KBM-7 (cell line): ENCODE measurements around the gene VPS25.
"Not testable (repeated sequence)": the region's sequence is repeated elsewhere in the genome, so short reads cannot be mapped to it uniquely, and the experiment has no call there.

Source experiments
- DNase-seq: peaks from one replicate; pipeline ENCODE4 v3.0.0-alpha.2; 2015
- in situ Hi-C: fragments of 300-500 bp; cut with MboI; formaldehyde crosslinking; loops from 2 replicates; pipeline ENCODE4 v1.14.3; 2020; ENCODE audit warnings: low sequenced_read_pairs, low pct_unique_long_range_greater_than_20kb, mixed read lengths

Gene VPS25

DNA sequence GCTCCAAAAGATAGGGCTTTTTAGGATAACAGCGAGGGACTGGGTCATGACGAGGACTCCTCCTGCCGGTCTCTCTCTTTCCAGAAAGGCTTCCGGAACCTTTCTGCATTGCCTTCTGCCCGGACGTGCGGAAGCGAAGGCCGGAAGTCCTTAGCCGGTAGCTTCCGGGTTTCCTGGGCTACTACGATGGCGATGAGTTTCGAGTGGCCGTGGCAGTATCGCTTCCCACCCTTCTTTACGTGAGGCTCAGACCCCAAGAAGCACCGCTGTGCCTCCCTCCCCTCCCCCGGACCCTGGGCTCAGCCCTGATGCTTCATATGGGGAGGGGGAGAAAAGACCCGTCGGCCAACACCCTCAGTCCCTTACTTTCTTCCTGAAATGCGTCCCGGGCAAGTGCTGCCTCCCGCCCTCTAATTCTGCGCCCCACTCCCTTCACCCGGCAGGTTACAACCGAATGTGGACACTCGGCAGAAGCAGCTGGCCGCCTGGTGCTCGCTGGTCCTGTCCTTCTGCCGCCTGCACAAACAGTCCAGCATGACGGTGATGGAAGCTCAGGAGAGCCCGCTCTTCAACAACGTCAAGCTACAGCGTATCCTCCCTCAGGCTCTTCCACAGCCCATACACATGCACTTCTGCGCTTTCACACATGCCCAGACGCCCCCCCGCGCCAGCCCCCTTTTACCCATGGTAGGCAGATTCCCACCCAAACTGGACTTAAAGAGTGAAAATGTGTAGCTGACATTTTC lies at the start of gene VPS25:
Gene VPS25, plus strand, starts transcription at position 160 of the 746 bp plus-strand sequence. Its CDS starts 27 bp downstream, at position 187.
- in situ Hi-C loops = no loop called here
- peak; percentile 83 for DNase-seq

DNA sequence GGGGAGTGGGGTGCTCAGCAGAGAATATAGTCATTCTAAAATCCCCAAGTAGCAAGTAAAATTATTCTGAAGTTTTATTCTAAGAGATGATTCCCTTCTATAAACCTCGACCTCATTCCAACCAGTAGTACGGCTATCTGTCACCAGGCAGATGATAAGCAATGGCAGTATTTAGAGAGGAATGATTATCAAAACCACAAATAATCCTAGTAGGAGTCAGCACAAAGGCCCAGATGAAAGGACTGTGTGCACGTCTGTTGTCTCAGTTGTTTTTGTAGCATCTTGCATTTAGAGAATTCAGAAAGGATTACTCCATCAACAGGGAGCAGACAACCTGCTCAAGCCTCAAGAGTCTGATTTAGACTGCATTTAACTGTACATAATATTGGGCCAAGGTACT lies 49.6 kb upstream of the VPS25 start:
- no peak for DNase-seq
- in situ Hi-C loops = no loop called here

DNA sequence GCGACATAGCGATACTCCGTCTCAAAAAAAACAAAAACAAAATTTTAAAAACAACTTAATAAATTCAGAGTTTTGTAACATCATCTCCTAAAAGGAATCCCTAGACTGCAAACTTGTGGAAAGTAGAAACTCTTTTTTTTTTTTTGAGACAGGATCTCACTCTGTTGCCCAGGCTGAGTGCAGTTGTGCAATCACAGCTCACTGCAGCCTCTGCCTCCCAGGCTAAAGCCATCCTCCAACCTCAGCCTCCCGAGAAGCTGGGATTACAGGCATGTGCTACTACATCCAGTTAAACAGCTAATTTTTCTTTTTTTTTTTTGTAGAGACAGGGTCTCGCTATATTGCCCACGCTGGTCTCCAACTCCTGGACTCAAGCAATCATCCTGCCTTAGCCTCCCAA lies 48.1 kb upstream of the VPS25 start:
- DNase-seq = no peak
- in situ Hi-C loops = no loop called here

DNA sequence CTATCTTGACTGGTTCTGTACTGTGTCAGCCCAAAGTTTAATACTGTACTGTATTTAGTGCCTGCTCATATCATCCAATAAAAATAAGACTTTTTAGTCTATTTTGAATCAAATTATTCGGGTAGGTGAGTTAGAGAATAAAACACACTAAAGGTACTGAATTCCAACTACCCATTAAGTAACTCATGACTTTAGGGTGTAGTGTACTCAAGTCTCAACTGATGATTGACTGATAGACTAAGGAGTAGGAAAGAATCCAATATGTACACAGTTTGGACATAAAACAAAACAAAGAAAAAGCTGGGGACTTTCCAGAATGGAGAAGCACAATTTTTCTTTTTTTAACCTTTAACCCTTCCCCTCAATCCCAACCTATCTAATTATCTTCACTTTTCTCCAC lies 32.5 kb upstream of the VPS25 start:
- no peak for DNase-seq
- in situ Hi-C loops = no loop called here

DNA sequence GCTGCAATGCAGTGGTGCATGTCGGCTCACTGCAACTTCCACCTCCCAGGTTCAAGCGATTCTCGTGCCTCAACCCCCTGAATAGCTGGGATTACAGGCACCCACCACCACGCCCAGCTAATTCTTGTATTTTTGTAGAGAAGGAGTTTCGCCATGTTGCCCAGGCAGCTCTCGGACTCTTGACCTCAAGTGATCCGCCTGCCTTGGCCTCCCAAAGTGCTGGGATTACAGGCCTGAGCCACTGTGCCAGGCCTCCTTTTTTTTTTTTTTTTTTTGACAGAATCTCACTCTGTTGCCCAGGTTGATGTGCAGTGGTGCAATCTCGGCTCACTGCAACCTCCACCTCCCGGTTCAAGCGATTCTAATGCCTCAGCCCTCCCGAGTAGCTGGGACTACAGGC lies 30.3 kb upstream of the VPS25 start:
- DNase-seq, in situ Hi-C loops: not testable (repeated sequence)

DNA sequence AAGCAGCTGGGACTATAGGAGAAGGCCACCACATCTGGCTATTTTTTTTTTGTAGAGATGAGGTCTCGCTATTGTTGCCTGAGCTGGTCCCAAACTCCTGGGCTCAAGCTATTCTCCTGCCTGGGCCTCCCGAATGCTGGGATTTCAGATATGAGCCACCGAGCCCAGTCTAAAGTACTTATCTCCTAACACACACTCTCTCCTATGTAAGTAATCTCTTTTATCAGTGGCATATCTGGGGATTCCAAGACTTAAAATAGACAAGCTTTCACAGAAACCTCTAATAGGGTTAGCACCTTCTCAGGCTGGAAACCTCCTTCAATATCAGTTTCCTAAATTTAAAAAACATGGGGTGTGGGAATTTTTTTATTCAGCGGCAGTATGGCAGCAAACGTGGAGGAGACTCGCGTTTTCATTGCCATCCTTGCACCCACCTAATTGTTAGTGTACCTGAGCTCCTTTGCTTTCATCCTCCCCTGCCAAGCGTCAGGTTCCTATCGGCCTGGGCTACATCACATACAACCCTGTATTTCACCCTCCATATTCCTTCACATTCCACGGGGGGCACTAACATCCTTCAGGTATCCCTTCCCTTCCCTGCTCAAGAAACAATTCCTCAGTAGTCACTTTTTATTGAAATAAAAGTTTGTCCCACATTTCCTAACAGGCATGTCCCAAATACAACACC lies 29.5 kb upstream of the VPS25 start:
- no peak for DNase-seq
- in situ Hi-C loops = no loop called here

DNA sequence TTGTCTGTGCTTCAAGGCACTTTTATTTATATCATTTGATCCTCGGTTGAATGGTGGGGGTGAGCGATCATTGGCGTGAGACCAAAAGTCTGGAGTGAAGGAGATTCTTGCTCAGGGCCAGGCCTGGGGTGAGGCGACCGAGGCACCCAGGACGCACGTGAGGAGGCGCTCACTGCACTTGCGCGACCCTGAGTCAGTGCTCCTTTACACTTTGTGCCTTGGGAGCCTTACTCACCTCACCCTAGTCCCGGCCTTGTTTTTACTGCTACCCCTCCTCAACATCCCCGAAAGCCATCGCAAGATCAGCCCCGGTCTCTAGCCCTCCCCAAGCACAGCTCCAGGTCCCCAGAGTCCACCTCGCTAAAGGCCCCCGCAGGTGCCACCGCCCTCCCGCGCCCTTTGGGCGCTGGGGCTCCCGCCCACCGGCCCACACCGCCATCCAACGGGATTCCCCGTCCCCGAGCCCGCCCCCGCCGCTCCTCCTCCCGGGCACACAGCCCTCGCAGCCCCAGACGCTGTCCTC lies 28.9 kb upstream of the VPS25 start:
- peak; percentile 47 for DNase-seq
- in situ Hi-C loops = no loop called here

DNA sequence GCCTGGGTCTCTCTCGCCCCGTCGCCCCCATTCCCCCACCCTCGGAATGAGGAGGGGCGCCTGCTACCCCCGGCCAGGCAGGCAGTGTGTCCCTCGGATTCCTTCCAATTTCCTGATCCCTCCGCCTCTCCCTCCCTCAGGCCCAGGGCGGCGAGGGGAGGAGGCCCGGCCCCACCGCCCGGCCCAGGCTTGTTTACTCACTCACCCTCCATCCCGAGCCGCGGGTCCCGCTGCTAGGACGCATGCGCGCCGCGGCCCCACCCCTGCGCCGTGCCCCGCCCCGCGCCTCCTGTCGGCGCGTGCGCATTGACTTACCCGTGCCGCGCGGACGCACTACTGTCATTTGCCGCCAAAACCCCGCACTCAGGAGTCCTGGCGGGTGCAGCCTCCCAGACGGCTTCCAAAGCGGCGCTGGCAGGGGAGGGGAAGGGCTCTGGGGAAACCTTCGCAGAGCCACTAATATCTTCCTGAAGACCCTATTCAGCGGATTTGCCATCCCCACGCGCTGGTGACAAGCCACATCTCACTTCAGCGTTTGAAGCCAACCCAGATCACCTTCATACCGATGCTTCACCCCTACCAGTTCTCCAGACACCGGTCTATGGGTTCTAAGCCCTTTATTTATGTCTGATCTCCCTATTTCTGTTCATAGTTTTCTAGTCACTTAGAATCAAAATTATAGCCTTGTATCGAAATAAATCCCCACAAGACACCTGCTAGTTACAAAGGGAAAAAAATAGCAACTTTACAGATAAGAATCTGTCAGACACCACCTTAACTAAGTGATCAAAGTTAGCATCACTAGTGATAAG lies 28.2 kb upstream of the VPS25 start, which contains the start of gene EZH1:
Gene EZH1, minus strand, starts transcription at position 235 of the 812 bp plus-strand sequence. CDS start 16,099 bp downstream, outside the sequence.
- in situ Hi-C loops = no loop called here

DNA sequence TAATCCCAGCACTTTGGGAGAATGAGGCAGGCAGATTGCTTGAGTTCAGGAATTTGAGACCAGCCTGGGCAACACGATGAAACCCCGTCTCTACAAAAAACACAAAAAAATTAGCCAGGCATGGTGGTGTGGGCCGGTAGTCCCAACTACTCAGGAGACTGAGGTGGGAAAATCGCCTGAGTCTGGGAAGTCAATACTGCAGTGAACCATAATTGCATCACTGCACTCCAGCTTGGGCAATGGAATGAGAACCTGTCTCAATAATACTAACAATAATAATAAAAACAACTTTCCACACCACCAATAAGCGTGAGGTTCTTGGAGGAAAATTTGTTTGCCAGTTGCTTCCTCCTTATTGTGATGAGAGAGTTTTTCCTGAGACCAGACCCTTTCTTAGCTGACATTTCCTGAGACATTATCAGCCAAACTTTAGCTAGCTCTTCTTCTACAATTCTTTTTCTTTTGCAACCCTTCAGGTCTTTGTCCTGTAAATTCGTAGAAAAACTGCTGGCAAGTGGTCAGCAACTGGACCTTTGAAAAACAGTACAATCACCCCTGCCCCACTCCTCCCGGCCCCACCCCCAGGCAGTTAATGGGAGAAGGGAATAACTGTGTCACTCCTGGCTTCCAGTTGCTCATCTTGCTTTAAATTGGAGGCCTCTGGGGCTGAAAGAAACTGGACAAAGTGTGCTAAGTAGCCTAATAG lies 24.9 kb upstream of the VPS25 start:
- in situ Hi-C loops = no loop called here
- no peak for DNase-seq

More for the DNA sequence above, 28.2 kb upstream of the VPS25 start, which contains the start of gene EZH1:
- peak; percentile 93 for DNase-seq

DNA sequence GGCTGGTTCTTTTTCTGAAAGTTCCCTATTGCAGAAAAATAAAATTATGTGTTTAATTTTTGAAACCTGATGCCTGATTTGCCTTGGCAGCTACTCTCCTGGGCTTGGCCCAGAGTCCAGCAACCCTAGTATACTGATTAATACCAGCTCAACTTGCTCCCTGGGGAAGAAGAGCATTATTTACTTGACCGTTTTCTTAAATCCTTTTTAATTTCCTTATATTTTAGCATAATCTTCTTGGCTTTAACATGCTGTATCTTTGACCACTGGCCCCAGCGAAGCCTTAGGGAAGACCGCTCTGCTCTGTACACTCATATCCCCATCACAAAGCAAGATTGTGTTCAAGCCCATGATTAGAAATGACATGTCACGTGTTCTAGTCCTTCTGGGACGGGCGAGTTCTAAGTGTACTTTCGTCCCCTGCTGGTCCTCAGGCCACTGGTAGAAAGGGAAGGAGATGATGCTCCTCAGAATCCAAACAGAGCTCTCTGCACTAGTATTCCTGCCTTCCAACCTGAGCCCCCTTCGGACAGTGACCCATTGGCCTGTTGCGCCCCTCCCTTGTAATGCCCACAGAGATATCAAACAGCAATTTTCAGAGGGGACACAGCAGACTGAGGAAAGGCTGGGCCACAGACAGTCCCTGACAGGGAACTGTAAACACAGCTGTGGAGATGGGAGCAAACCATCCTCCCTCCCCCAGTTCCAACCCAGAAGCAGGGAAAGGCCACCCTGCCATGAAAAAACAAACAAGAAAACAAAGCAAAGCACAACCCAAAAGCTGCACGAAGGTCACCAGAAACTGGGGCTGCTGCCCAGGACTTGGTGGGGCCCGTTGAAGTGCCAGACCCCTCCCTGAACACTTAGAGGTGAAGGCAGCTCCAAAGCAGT lies 24.1 kb upstream of the VPS25 start:
- DNase-seq = no peak
- in situ Hi-C loops = no loop called here

DNA sequence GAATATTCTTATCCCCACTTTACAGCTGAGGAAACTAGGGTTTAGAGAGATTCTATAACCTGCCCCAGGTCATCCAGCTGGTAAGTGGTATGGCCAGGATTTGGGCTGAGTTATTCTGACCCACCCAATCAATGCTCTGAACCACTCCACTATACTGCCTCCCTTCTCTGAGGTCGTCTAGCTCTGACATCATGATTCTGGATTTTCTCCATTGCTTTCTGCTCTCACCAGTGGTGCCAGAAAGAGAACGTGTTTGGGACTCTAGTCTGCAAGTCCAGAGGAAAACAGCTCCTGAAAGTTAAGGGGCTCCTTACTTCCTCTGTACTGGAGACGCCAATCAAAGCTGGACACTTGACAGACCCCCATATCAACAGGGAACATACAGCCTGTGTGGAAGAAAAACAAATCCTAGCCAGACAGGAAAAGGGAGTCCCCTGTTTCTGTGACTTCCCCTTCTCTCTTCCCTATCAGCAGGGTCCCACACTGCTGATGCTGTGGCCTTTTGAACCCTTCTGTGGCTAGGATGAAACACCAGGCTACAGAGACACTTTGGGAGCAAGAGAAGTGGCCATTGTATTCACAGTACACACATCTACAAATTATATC lies 22.4 kb upstream of the VPS25 start:
- in situ Hi-C loops = no loop called here
- peak; percentile 87 for DNase-seq

DNA sequence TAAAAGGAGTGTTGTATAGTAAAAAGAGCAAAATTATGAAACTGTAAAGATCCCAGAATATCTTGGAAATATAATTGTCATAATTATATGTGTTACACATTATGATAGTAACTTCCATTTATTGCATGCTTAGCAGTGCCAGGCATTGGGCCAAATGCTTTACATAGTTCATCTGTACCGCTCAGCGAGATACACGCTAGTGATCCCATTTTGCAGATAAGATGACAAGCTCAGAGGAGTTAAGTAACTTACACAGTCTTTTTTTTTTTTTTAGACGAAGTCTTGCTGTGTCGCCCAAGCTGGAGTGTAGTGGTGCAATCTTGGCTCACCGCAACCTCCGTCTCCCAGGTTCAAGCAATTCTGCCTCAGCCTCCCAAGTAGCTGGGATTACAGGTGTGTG lies 21.6 kb upstream of the VPS25 start:
- in situ Hi-C loops = no loop called here
- no peak for DNase-seq

DNA sequence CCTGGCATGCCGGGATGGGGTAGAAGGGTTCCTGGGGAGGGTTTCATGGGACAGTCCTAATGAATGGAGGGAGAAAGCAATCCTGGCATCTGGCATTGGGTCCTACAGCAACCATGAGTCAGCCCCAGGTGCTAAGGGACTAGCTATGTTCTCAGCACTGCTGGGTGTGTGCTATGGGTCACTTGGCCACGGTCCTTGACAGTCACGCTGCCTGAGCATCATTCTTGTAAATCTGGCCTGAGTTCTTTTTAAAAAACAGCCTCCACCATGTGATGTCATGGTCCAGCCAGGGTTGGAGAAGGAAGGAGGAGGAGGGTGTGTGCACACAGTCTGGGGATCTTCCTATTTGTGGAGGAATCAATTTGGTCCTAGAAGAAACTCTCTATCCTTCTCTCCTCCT lies 18.5 kb upstream of the VPS25 start:
- DNase-seq = no peak
- in situ Hi-C loops = no loop called here

DNA sequence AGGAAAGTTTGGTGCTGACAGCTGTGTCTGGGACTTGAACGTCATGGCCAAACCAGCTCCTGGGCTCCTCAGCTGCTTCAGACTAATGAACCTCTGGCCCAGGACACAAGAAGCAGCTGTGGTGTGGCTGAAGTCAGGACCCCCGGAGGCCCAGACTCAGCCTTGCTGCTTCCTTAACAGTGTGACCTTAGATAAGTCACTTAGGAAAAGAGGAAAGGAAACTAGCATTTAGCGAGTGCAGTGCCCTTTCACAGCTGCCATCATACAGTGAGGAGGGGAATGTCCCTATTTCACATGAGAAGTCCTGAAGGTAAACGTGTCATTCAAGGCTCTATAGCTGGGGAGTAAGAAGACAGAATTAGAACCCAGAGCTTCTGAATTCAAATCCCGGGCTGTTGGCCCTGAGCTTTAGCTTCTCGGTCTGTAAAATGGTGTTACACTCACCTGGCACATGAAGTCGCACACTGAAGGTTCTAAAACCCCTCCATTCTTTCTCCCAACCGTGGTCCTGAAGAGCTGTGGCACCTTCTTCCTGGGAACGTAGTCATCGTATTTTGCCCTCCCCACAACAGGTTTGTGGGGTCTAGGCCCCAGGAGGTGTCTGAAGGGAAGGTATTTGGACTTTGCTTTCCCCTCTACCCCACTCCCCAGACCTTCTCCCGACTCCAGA lies 13.1 kb upstream of the VPS25 start:
- in situ Hi-C loops = no loop called here
- DNase-seq = peak; percentile 14

DNA sequence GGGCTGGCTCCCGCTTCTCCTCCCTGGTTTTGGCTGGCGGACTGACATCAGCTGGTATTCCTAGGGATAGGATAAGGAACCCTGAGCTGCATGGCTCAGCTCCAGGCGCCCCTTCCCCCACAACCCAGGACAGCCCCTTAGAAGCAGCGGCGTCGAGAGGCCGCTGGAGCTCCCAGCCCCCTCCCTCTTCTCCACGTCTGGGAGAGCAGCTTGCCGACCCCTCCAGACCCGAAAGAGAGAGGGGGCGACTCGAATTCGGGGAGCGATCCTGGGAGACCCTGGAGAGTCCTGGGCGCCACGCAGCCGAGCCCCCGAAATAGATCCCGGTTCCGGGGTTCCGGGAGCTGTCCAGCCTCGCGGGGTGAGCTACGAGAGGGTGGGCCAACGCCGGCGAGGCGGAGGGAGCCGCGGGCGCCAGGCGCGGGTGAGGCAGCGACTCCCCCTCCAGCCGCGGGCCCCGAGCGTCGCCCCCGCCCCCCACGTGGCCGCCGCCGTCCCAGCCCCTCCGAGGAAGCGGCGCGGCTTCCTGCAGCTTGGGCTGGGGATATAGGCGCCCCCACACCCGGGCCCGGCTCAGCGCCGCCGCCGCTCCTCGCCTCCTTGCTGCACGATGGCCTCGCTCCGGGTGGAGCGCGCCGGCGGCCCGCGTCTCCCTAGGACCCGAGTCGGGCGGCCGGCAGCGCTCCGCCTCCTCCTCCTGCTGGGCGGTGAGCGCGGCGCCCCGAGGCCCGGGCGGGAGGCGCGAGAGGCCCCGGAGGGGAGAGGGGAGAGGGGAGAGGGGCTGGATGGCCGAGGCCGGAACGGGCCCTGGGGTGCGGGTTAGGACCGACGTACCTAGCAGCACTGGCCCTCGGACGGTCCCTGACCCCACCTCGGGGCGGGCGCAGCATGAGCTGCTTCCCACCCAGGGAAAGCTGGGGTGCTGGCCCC lies 12.3 kb upstream of the VPS25 start, which contains the start of gene RAMP2:
Gene RAMP2, plus strand, starts transcription at position 576 of the 930 bp plus-strand sequence. Its CDS starts 35 bp downstream, at position 611.
- in situ Hi-C loops = no loop called here
- no peak for DNase-seq

DNA sequence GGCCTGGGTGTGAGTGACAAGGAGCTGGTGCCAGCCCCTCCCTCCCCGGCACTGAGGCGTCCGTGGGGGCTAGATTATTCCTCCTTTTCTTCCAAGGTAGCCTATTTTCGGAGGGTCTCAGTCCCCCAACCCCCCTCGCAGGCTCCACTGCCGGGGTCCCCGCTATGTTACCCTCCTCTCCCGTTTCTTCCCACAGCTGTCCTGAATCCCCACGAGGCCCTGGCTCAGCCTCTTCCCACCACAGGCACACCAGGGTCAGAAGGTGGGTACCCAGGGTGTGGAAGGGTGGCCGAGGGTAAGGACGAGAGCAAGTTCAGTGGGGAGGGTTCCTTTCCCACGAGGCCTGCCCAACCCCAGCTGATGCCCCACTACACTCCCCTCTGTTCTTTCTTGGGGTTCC lies 11.6 kb upstream of the VPS25 start:
- in situ Hi-C loops = no loop called here
- DNase-seq = no peak
